K562 (cell line): Measurements from ENCODE around the gene PRSS50. TPM values are rescaled to one million over a fixed set of nuclear protein-coding genes. Genes with fewer than 3 reads are reported as not detected.

Source experiments
- ARHGAP35 ChIP-seq: fragments of 450-650 bp; IDR thresholded peaks from 2 replicates; pipeline ENCODE4 v1.6.1; 2018; ENCODE audit not compliant: partially characterized antibody
- EHMT2 ChIP-seq: fragments of 450-650 bp; IDR thresholded peaks from 2 replicates; pipeline ENCODE4 v1.6.1; 2018; ENCODE audit warnings: antibody characterized with exemption
- ELF1 ChIP-seq: fragments of 200-800 bp; sonication (Bioruptor generic); IDR thresholded peaks from 2 replicates; pipeline ENCODE4 v1.6.1; 2016; ENCODE audit warnings: missing genetic modification characterization, missing compliant biosample characterization
- KLF10 ChIP-seq: fragments of 250-450 bp; sonication (Bioruptor Pico); IDR thresholded peaks from 2 replicates; pipeline ENCODE4 v1.6.1; 2021; ENCODE audit warnings: matching md5 sums
- KLF6 ChIP-seq: fragments of 250-450 bp; sonication (Bioruptor Pico); IDR thresholded peaks from 2 replicates; pipeline ENCODE4 v1.4.0; 2020; ENCODE audit warnings: mild to moderate bottlenecking, moderate library complexity, borderline replicate concordance
- NFYB ChIP-seq: IDR thresholded peaks from 2 replicates; pipeline ENCODE4 v1.6.1; 2011; ENCODE audit warnings: mild to moderate bottlenecking, moderate library complexity; ENCODE audit not compliant: insufficient read length; ENCODE audit errors: extremely low read depth
- POLR2G ChIP-seq: fragments of 200-400 bp; formaldehyde crosslinking; IDR thresholded peaks from 2 replicates; pipeline ENCODE4 v1.6.1; 2017; ENCODE audit warnings: low read depth, mild to moderate bottlenecking, antibody characterized with exemption, low read length, moderate library complexity
- PYGO2 ChIP-seq: fragments of 450-650 bp; IDR thresholded peaks from 2 replicates; pipeline ENCODE4 v1.6.1; 2016; ENCODE audit warnings: mild to moderate bottlenecking, missing genetic modification characterization, moderate library complexity, missing compliant biosample characterization
- SMARCE1 ChIP-seq: fragments of 450-650 bp; IDR thresholded peaks from 2 replicates; pipeline ENCODE4 v1.7.1; 2016; ENCODE audit warnings: mild to moderate bottlenecking
- TARDBP ChIP-seq: fragments of 450-650 bp; IDR thresholded peaks from 2 replicates; pipeline ENCODE4 v1.6.1; 2016
- U2AF2 ChIP-seq: fragments of 200-400 bp; formaldehyde crosslinking; optimal IDR thresholded peaks from 2 replicates; pipeline ENCODE3; 2017; ENCODE audit warnings: low read depth, mild to moderate bottlenecking, low read length
- ZNF212 ChIP-seq: fragments of 450-650 bp; formaldehyde crosslinking; IDR thresholded peaks from 2 replicates; pipeline ENCODE4 v1.4.0; 2020; ENCODE audit warnings: mild to moderate bottlenecking
- polyA plus RNA-seq, 8 experiments: library from polyadenylated mRNA; depleted of rRNA in 4 of 8; stranded (reverse) in 5 of 8; unstranded in 3 of 8; fragments of >200 nt; fragmentation: Nextera tagmentation in 2 of 8; fragmentation: Illumina TruSeq in 1 of 8; extraction: Ambion mirVana in 2 of 8; extraction: Trizol in 1 of 8; gene quantifications; 2 replicates each; pipeline versions ENCODE4 v1.2.1 to v1.2.3, GENCODE V29; 2011 to 2014; ENCODE audit warnings: inconsistent platforms in 1 of 8, missing spikeins in 1 of 8
- total RNA-seq, 7 experiments: library from RNA; depleted of rRNA in 6 of 7; stranded (reverse); fragments of >200 nt in 6 of 7; fragmentation: Illumina TruSeq in 2 of 7; extraction: Trizol in 2 of 7; gene quantifications; 2 replicates each; pipeline versions ENCODE4 v1.2.1 to v1.2.3, GENCODE V29; 2011 to 2021; ENCODE audit warnings: low replicate concordance in 1 of 7
- TF ChIP-seq, protein P1 (sequence below): fragments of 200-600 bp; sonication (generic); IDR thresholded peaks from one replicate; pipeline ENCODE4 v1.6.1; 2012; ENCODE audit warnings: mild to moderate bottlenecking, low read depth, low read length, inconsistent platforms
- TF ChIP-seq, protein P2 (sequence below): IDR thresholded peaks from 2 replicates; pipeline ENCODE4 v1.6.1; 2011; ENCODE audit warnings: borderline replicate concordance, low read depth, mild to moderate bottlenecking, moderate library complexity, low read length; ENCODE audit not compliant: insufficient read depth, poor library complexity, severe bottlenecking
- TF ChIP-seq, protein P3 (sequence below): fragments of 250-450 bp; sonication (Bioruptor Pico); IDR thresholded peaks from 2 replicates; pipeline ENCODE4 v1.5.1; 2021; ENCODE audit warnings: mild to moderate bottlenecking

Gene PRSS50
- total and polyA plus RNA-seq, 9 of the 15 experiments (the other 6 are each of a cell fraction or from before 2014, with no cell fraction given): 0.01 TPM; not detected in 8

DNA sequence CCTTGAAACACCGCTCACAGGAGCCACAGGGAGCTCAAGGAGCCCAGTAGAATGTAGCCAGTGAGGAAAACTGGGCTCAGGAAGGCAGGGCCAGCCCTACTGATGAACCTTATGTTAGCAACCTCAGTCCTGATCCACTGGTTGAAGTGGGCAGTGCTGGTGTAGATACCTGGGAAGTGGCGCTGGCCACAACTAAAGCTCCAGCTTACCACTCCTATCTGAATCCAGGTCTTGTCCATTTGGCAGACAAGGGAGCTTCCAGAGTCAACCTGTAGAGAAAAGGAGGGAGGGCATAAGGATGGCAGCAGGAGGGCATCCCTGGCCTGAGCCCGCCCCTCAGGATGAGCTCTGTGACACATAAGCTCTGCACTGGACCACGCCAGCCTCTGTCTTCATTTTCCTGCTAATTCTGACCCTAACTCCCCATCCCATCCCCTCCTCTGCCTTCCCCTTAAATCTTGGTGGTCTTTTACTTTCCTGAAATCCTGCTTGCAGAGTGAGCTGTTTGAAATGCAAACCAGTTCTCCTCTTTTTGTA, 2.1 kb upstream of the PRSS50 start (continued):
- TF ChIP-seq, protein P1, sequence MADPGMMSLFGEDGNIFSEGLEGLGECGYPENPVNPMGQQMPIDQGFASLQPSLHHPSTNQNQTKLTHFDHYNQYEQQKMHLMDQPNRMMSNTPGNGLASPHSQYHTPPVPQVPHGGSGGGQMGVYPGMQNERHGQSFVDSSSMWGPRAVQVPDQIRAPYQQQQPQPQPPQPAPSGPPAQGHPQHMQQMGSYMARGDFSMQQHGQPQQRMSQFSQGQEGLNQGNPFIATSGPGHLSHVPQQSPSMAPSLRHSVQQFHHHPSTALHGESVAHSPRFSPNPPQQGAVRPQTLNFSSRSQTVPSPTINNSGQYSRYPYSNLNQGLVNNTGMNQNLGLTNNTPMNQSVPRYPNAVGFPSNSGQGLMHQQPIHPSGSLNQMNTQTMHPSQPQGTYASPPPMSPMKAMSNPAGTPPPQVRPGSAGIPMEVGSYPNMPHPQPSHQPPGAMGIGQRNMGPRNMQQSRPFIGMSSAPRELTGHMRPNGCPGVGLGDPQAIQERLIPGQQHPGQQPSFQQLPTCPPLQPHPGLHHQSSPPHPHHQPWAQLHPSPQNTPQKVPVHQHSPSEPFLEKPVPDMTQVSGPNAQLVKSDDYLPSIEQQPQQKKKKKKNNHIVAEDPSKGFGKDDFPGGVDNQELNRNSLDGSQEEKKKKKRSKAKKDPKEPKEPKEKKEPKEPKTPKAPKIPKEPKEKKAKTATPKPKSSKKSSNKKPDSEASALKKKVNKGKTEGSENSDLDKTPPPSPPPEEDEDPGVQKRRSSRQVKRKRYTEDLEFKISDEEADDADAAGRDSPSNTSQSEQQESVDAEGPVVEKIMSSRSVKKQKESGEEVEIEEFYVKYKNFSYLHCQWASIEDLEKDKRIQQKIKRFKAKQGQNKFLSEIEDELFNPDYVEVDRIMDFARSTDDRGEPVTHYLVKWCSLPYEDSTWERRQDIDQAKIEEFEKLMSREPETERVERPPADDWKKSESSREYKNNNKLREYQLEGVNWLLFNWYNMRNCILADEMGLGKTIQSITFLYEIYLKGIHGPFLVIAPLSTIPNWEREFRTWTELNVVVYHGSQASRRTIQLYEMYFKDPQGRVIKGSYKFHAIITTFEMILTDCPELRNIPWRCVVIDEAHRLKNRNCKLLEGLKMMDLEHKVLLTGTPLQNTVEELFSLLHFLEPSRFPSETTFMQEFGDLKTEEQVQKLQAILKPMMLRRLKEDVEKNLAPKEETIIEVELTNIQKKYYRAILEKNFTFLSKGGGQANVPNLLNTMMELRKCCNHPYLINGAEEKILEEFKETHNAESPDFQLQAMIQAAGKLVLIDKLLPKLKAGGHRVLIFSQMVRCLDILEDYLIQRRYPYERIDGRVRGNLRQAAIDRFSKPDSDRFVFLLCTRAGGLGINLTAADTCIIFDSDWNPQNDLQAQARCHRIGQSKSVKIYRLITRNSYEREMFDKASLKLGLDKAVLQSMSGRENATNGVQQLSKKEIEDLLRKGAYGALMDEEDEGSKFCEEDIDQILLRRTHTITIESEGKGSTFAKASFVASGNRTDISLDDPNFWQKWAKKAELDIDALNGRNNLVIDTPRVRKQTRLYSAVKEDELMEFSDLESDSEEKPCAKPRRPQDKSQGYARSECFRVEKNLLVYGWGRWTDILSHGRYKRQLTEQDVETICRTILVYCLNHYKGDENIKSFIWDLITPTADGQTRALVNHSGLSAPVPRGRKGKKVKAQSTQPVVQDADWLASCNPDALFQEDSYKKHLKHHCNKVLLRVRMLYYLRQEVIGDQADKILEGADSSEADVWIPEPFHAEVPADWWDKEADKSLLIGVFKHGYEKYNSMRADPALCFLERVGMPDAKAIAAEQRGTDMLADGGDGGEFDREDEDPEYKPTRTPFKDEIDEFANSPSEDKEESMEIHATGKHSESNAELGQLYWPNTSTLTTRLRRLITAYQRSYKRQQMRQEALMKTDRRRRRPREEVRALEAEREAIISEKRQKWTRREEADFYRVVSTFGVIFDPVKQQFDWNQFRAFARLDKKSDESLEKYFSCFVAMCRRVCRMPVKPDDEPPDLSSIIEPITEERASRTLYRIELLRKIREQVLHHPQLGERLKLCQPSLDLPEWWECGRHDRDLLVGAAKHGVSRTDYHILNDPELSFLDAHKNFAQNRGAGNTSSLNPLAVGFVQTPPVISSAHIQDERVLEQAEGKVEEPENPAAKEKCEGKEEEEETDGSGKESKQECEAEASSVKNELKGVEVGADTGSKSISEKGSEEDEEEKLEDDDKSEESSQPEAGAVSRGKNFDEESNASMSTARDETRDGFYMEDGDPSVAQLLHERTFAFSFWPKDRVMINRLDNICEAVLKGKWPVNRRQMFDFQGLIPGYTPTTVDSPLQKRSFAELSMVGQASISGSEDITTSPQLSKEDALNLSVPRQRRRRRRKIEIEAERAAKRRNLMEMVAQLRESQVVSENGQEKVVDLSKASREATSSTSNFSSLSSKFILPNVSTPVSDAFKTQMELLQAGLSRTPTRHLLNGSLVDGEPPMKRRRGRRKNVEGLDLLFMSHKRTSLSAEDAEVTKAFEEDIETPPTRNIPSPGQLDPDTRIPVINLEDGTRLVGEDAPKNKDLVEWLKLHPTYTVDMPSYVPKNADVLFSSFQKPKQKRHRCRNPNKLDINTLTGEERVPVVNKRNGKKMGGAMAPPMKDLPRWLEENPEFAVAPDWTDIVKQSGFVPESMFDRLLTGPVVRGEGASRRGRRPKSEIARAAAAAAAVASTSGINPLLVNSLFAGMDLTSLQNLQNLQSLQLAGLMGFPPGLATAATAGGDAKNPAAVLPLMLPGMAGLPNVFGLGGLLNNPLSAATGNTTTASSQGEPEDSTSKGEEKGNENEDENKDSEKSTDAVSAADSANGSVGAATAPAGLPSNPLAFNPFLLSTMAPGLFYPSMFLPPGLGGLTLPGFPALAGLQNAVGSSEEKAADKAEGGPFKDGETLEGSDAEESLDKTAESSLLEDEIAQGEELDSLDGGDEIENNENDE: no peak
- TF ChIP-seq ARHGAP35 (no peak), TARDBP (no peak), KLF6 (no peak), PYGO2 (tag) (no peak), U2AF2 (no peak), POLR2G (no peak), SMARCE1 (no peak), ELF1 (no peak), NFYB (no peak), KLF10 (no peak), EHMT2 (no peak), ZNF212 (CRISPR knock-in tag) (no peak)
- TF ChIP-seq, protein P2, sequence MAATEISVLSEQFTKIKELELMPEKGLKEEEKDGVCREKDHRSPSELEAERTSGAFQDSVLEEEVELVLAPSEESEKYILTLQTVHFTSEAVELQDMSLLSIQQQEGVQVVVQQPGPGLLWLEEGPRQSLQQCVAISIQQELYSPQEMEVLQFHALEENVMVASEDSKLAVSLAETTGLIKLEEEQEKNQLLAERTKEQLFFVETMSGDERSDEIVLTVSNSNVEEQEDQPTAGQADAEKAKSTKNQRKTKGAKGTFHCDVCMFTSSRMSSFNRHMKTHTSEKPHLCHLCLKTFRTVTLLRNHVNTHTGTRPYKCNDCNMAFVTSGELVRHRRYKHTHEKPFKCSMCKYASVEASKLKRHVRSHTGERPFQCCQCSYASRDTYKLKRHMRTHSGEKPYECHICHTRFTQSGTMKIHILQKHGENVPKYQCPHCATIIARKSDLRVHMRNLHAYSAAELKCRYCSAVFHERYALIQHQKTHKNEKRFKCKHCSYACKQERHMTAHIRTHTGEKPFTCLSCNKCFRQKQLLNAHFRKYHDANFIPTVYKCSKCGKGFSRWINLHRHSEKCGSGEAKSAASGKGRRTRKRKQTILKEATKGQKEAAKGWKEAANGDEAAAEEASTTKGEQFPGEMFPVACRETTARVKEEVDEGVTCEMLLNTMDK: no peak
- TF ChIP-seq, protein P3, sequence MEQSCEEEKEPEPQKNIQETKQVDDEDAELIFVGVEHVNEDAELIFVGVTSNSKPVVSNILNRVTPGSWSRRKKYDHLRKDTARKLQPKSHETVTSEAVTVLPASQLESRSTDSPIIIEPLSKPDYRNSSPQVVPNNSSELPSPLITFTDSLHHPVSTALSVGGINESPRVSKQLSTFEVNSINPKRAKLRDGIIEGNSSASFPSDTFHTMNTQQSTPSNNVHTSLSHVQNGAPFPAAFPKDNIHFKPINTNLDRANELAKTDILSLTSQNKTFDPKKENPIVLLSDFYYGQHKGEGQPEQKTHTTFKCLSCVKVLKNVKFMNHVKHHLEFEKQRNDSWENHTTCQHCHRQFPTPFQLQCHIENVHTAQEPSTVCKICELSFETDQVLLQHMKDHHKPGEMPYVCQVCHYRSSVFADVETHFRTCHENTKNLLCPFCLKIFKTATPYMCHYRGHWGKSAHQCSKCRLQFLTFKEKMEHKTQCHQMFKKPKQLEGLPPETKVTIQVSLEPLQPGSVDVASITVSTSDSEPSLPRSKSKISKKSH: no peak
